ENCODE results near the gene SLC5A3.

SLC5A3 gene

DNA sequence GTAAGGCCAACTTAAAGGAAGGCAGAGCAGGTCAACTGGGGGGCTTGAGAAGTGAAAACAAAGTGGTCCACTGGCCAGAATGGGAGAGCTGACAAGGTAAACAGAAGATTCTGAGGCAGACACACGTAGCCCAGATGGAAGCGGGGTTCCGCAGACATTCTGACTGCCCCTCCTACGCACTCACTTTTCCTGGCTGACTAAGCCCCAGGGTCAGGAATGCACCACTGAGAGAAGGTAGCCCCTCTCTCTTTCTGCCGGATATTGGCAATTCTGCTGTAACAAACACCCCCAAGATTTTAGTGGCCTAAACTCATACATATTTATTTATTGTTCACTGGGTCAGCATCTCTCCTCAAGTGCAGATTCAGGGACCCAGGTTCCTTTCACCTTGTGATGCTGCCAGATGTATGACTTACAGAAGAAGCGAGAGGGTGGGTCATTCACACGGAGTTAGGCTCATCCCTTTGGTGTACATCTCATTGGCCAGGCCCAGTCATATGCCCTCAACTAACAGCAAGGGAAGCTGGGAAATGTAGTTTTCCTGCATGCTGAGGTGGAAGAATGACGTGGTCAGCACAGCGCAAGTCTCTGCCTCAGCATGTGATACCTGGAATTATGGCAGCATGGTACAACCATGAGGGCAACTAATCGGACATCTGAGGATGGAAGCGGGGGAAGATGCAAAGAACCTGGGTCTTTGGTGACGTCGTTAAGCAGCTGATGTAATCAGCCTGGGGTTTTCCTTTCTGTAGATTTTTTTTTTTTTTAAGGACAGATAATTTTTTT, 43.4 kb upstream of the SLC5A3 start (continued):
- TF ChIP-seq ZNF48 (tag by site-specific recombination; IDR thresholded peaks at IDR 0.05) (no peak), PRDM1 (tag by site-specific recombination; IDR thresholded peaks at IDR 0.05) (no peak), ZNF549 (tag by site-specific recombination; IDR thresholded peaks at IDR 0.05) (no peak; the same call in 1 of the 2 replicates), ZNF664 (tag by site-specific recombination; IDR thresholded peaks at IDR 0.05) (no peak), YY2 (tag by site-specific recombination; IDR thresholded peaks at IDR 0.05) (no peak), ZNF837 (tag by site-specific recombination; IDR thresholded peaks at IDR 0.05) (no peak), ZNF521 (tag by site-specific recombination; IDR thresholded peaks at IDR 0.05) (no peak), ZNF335 (tag by site-specific recombination; conservative IDR thresholded peaks at IDR 0.05) (peak; percentile 83), ZNF10 (tag by site-specific recombination; IDR thresholded peaks at IDR 0.05) (no peak)
- TF ChIP-seq, protein P1, sequence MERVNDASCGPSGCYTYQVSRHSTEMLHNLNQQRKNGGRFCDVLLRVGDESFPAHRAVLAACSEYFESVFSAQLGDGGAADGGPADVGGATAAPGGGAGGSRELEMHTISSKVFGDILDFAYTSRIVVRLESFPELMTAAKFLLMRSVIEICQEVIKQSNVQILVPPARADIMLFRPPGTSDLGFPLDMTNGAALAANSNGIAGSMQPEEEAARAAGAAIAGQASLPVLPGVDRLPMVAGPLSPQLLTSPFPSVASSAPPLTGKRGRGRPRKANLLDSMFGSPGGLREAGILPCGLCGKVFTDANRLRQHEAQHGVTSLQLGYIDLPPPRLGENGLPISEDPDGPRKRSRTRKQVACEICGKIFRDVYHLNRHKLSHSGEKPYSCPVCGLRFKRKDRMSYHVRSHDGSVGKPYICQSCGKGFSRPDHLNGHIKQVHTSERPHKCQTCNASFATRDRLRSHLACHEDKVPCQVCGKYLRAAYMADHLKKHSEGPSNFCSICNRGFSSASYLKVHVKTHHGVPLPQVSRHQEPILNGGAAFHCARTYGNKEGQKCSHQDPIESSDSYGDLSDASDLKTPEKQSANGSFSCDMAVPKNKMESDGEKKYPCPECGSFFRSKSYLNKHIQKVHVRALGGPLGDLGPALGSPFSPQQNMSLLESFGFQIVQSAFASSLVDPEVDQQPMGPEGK (tag by site-specific recombination; IDR thresholded peaks at IDR 0.05): no peak; the same call in 1 of the 2 replicates
- TF ChIP-seq, protein P2, sequence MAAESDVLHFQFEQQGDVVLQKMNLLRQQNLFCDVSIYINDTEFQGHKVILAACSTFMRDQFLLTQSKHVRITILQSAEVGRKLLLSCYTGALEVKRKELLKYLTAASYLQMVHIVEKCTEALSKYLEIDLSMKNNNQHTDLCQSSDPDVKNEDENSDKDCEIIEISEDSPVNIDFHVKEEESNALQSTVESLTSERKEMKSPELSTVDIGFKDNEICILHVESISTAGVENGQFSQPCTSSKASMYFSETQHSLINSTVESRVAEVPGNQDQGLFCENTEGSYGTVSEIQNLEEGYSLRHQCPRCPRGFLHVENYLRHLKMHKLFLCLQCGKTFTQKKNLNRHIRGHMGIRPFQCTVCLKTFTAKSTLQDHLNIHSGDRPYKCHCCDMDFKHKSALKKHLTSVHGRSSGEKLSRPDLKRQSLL (tag by site-specific recombination; IDR thresholded peaks at IDR 0.05): no peak

DNA sequence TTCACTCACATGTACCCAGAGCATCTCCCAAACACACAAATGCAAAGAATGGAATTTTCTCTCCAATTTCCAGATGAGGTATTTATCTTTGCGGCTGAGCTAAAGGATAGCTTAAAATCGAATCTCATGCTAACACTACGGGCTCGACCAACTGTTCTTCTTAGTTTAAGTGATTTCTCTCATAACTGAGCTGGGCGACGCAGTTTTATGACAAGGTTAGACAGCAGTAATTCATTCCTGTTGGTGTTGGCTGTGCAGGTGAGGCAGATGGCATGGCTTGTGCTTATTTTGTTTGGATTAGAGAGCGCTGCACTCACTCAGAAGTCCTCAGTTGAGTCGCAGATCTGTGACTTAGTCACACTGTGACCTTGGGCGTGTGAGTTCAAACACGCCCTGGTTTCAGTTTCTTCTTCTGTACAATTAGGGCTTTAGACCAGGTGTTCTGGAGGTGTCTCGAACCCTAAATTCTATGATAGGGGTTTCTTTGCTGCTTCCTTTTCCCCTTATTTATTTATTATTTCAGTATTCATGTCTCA, 41.5 kb upstream of the SLC5A3 start:
- Histone ChIP-seq H3K4me1 (ENCODE audit: control insufficient read depth, insufficient read depth, low read length) (no peaks in the 10 kb centered on the region; the same call in 1 of the 2 replicates), H3K27ac (ENCODE audit: extremely low read depth, low read depth, low read length) (no peak overlapping the region), H3K36me3 (ENCODE audit: control insufficient read depth in 2 of 2, insufficient read depth in 1 of 2, low read length in 2 of 2) (no peaks in the 10 kb centered on the region), H3K4me3 (ENCODE audit: low read depth, low read length) (no peak overlapping the region), H3K9me3 (ENCODE audit: control insufficient read depth, insufficient read depth, low read depth, low read length) (no peaks in the 10 kb centered on the region)
- TF ChIP-seq ZNF555 (tag by site-specific recombination; conservative IDR thresholded peaks at IDR 0.05) (no peak), ZNF48 (tag by site-specific recombination; IDR thresholded peaks at IDR 0.05) (no peak), ZNF132 (tag by site-specific recombination; IDR thresholded peaks at IDR 0.05; ENCODE audit: borderline replicate concordance) (no peak), ZBTB20 (tag by site-specific recombination; IDR thresholded peaks at IDR 0.05) (no peak), ZNF544 (tag by site-specific recombination; IDR thresholded peaks at IDR 0.05) (no peak), ZNF302 (tag by site-specific recombination; IDR thresholded peaks at IDR 0.05; ENCODE audit: low read depth) (no peak), ZNF501 (tag by site-specific recombination; IDR thresholded peaks at IDR 0.05) (no peak), ZNF677 (tag by site-specific recombination; IDR thresholded peaks at IDR 0.05) (no peak), ZNF274 (IDR thresholded peaks at IDR 0.05; ENCODE audit: low read length) (no peak), ZNF274 (tag by site-specific recombination; IDR thresholded peaks at IDR 0.05; ENCODE audit: borderline replicate concordance) (no peak), YY1 (tag by site-specific recombination; IDR thresholded peaks at IDR 0.05) (no peak), ZNF658 (tag by site-specific recombination; IDR thresholded peaks at IDR 0.05) (no peak), ZFHX2 (tag by site-specific recombination; conservative IDR thresholded peaks at IDR 0.05) (no peak)
- TF ChIP-seq, protein P3, sequence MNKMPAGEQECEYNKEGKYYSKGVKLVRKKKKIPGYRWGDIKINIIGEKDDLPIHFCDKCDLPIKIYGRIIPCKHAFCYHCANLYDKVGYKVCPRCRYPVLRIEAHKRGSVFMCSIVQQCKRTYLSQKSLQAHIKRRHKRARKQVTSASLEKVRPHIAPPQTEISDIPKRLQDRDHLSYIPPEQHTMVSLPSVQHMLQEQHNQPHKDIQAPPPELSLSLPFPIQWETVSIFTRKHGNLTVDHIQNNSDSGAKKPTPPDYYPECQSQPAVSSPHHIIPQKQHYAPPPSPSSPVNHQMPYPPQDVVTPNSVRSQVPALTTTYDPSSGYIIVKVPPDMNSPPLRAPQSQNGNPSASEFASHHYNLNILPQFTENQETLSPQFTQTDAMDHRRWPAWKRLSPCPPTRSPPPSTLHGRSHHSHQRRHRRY (tag by site-specific recombination; IDR thresholded peaks at IDR 0.05): no peak
- TF ChIP-seq, protein P4, sequence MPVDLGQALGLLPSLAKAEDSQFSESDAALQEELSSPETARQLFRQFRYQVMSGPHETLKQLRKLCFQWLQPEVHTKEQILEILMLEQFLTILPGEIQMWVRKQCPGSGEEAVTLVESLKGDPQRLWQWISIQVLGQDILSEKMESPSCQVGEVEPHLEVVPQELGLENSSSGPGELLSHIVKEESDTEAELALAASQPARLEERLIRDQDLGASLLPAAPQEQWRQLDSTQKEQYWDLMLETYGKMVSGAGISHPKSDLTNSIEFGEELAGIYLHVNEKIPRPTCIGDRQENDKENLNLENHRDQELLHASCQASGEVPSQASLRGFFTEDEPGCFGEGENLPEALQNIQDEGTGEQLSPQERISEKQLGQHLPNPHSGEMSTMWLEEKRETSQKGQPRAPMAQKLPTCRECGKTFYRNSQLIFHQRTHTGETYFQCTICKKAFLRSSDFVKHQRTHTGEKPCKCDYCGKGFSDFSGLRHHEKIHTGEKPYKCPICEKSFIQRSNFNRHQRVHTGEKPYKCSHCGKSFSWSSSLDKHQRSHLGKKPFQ (tag by site-specific recombination; IDR thresholded peaks at IDR 0.05): no peak
- TF ChIP-seq, protein P5, sequence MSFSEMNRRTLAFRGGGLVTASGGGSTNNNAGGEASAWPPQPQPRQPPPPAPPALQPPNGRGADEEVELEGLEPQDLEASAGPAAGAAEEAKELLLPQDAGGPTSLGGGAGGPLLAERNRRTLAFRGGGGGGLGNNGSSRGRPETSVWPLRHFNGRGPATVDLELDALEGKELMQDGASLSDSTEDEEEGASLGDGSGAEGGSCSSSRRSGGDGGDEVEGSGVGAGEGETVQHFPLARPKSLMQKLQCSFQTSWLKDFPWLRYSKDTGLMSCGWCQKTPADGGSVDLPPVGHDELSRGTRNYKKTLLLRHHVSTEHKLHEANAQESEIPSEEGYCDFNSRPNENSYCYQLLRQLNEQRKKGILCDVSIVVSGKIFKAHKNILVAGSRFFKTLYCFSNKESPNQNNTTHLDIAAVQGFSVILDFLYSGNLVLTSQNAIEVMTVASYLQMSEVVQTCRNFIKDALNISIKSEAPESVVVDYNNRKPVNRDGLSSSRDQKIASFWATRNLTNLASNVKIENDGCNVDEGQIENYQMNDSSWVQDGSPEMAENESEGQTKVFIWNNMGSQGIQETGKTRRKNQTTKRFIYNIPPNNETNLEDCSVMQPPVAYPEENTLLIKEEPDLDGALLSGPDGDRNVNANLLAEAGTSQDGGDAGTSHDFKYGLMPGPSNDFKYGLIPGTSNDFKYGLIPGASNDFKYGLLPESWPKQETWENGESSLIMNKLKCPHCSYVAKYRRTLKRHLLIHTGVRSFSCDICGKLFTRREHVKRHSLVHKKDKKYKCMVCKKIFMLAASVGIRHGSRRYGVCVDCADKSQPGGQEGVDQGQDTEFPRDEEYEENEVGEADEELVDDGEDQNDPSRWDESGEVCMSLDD (tag by site-specific recombination; IDR thresholded peaks at IDR 0.05): no peak
- ChIA-PET CTCF (interaction anchor here (3.7 kb wide), 1 partner anchor 108 kb away, joined by 14 read pairs; no protein-coding TSS in a partner anchor), POLR2A (no interaction called here)

Data from HEK293 (cell line).